Suppressor macrophage treated with lipopolysaccharide for 4 hours (primary cell): ENCODE data around the gene GPER1.
A peak's percentile ranks its signal among the peaks of the same experiment; 100 is the strongest.

Source experiments
- DNase-seq: peaks from one replicate; pipeline ENCODE4 v3.0.0-alpha.2; 2020

Gene GPER1

DNA sequence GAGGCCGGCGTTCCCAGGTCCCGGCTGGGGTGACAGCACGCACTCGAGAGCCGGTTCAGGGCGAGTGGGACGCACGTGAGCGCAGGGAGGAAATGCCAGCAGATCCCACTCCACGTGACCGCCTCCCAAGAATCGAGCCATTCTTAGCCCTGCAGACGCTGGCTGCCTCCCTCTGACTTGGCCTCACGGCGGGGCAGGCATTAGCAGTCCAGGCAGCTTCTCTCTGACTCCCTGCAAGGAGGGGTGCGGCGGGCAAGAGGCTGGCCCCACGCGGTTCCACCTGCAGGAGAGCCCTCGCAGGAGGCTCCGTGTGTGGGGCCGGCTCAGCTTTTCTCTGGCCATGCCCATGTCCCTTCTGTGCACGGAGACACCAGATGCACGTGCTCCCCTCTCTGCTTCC is 33.5 kb upstream of the GPER1 start:
- no peak for DNase-seq

DNA sequence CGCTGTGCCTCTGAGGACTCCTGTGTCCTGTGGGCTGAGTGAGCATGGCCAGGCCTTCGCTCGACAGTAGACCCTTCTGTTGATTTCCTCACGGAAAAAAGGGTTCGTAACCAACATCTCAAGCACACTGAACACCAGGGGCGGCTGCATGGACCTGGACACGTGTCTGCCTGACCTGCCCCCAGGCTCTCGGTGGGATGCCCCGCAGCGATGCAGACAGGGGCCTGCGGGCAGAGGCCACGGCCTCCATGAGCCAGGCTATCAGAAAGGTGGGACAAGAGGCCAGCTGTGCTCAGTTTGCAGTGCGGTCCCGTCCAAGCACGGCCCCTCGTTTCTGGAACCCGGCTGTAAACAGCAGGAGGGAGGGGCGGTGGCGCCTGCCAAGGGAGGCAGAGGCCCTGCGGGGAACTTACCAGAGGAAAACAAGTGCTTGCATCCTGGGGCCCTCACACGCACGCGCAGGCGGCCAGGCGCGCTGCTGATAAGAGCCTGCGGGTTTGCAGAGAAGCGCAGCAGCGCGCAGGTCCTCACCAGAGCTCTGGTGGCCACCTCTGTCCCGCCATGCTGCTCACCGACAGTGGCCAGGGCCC is 33.0 kb upstream of the GPER1 start:
- no peak for DNase-seq

DNA sequence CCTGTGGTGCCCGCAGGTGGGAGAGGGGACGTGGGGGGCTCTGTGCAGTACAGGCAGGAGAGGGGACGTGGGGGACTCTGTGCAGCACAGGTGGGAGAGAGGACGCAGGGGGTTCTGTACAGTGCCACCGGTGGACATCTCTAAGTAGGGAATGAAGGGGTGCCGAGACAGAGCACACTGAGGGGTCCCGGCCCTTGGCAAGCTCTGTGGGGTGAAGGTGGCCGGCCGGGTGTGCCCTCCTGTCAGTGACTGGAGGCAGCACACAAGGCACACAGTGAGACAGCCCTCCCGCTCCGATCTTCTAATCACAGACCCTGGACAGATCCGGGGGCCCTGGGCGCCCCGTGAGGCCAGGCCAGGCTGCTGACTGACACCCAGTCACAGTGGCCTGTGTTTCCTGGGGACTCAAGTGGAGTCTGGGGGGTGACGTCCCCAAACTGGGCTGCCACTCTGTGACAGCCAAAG is 32.4 kb upstream of the GPER1 start:
- DNase-seq, result no peak

DNA sequence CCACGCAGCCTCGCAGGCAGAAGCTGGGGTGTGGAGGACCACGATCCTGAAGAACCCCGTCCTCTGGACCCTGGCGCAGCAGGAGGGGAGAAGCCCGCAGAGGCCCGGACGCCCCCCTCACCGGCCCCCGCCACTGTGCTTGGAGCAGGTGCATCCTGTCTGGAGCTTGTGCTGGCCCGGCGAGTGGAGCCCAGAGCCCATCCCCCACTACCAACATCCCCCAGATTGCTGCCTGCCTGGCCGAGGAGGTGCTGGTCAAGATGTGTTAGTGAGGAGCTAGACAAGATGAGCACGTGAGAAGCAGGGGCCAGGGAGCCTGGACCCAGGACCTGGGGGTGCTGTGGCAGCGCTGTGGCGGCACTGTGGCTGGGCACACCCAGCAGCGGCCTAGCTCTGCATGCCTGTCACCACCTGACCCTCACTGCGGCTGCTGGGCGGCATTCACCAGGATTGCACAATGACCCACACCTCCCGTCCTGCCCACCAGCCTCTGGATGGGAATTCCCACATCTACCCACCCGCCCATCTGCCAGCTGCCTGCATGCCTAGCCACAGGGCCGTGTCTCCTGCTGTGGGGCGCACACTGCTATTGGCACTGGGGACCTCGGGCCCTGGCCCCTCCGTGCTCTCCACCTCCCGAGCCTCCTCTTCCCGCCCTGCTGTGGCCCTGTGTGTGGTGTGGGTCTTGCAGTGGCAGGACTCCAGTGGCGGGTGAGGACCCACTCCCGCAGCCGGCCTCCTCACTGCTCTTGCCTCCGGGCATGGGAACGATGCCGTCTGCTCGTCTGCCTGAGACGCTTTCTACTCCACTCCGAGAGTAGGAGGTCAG is 31.7 kb upstream of the GPER1 start:
- DNase-seq, result peak; percentile 53

DNA sequence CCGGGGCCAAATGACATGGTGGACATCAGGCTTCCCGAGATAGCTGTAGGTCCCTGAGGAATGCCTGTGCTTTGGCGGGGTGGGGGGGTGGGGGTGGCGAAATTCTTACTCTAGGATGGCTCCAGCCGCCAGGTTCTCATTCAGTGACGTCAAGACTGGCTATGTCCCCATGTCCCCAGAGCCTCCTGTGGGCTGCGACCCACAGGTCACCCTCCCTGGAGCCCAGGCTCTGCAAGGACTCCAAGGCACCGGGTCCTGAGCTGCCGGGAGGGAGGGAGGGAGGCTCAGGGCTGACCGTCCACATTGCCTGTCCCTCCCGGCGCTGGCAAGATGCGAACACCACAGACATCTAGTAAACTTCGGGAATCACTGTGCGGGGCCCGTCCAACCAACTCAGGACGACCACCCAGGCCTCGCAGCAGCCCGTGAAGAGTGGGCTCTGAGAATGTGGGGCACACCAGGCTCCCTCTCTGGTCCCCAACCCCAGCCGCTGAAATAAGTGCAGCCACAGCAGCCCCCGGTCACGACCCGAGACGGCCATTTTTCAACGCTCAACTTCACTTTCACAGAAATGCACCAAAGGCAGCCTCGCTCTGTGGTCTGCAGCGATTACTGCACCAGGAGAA is 31.0 kb upstream of the GPER1 start:
- no peak for DNase-seq

DNA sequence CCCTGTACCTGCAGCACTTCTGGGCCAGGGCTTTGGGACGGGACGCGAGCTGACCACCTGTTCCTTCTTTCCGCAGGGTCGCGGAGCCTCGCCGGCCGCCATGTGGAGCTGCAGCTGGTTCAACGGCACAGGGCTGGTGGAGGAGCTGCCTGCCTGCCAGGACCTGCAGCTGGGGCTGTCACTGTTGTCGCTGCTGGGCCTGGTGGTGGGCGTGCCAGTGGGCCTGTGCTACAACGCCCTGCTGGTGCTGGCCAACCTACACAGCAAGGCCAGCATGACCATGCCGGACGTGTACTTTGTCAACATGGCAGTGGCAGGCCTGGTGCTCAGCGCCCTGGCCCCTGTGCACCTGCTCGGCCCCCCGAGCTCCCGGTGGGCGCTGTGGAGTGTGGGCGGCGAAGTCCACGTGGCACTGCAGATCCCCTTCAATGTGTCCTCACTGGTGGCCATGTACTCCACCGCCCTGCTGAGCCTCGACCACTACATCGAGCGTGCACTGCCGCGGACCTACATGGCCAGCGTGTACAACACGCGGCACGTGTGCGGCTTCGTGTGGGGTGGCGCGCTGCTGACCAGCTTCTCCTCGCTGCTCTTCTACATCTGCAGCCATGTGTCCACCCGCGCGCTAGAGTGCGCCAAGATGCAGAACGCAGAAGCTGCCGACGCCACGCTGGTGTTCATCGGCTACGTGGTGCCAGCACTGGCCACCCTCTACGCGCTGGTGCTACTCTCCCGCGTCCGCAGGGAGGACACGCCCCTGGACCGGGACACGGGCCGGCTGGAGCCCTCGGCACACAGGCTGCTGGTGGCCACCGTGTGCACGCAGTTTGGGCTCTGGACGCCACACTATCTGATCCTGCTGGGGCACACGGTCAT is 30.3 kb upstream of the GPER1 start:
- no peak for DNase-seq

DNA sequence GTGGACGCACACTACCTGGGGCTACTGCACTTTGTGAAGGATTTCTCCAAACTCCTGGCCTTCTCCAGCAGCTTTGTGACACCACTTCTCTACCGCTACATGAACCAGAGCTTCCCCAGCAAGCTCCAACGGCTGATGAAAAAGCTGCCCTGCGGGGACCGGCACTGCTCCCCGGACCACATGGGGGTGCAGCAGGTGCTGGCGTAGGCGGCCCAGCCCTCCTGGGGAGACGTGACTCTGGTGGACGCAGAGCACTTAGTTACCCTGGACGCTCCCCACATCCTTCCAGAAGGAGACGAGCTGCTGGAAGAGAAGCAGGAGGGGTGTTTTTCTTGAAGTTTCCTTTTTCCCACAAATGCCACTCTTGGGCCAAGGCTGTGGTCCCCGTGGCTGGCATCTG is 29.6 kb upstream of the GPER1 start:
- no peak for DNase-seq

DNA sequence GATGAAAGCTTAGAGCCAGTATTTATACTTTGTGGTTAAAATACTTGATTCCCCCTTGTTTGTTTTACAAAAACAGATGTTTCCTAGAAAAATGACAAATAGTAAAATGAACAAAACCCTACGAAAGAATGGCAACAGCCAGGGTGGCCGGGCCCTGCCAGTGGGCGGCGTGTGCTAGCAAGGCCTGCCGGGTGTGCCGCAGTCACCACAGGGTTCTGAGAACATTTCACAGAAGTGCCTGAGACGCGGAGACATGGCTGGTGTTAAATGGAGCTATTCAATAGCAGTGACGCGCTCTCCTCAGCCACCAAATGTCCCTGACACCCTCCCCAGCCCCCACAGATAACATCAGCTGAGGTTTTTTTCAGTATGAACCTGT is 29.1 kb upstream of the GPER1 start:
- no peak for DNase-seq

DNA sequence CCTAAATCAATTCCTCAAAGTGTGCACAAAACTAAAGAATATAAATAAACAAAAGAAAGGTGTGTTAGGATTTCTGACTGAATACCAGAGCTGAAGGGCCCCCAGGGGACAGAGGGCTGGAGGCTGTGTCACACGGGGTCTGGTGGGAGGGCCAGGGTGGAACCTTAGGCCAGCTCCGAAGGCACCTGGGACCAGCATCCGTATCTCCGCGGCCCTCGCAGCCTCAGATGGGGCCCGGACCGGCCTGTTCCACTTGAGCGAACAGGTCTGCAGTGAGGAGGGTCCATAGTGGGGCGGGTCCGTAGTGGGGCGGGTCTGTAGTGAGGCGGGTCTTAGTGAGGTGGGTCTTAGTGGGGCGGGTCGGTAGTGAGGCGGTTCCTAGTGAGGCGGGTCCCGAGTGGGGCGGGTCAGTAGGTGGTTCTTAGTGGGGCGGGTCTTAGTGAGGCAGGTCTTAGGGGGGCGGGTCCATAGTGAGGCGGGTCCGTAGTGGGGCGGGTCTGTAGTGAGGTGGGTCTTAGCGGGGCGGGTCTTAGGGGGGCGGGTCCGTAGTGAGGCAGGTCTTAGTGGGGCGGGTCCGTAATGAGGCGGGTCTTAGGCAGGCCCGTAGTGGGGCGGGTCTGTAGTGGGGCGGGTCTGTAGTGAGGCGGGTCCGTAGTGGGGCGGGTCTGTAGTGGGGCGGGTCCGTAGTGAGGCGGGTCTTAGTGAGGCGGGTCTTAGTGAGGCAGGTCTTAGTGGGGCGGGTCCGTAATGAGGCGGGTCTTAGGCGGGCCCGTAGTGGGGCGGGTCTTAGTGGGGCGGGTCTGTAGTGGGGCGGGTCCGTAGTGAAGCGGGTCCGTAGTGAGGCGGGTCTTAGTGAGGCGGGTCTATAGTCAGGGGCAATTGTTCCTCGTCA is 28.5 kb upstream of the GPER1 start:
- peak; percentile 13 for DNase-seq

DNA sequence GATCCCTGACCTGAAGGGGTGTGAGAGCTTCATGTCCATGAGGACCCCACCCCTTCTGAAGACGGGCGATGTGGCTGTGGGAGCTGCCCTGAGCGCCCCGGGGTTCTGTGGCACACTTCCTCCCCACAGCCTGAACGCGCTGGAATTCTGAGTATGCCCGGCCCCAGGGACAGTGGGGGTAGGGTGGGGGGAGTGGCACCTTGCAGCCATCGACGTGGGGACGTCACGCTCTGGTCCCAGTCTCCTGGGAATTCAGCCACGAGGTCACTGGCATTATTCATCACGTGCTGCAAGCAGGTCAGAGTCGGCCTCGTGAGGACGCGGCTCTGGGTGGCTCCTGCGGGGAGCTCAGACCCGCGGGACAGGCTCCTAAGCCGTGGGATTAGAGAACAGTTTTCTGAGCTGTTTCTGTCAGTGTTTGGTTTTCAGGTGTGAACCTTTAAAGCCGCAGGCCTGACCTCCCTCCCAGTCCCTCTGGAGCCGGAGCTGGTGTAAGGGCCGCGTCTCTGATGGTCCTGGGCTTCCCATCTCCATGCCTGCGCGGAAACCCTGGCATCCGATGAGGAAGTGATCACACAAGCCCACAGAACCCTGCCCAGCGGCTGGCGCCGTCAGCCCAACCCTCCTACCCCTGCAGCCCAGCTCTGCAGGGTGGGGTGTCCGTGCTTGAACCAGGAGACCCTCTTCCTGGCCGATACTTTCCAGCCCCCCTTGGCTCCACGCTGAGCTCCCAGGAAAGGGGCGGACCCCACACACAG is 27.4 kb upstream of the GPER1 start:
- DNase-seq, result peak; percentile 69

DNA sequence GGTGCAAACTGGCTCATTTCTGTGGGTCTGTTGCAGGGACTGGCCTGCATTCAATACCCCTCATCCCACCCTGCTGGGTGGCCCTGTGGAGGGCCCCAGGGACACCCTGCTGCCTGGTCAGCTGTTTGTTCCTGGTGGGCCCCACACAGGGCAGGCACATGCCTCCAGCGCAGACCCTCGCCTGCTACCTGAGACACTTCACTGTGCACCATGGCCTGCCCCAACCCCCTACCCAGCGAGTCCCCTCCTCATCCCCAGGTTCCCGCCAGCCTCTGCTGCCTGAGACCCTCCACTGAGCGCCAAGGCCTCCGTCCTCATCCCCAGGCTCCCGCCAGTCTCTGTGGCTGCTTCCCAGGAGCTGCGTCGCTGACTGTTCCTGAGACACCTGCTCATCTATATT is 26.7 kb upstream of the GPER1 start:
- DNase-seq, result no peak

DNA sequence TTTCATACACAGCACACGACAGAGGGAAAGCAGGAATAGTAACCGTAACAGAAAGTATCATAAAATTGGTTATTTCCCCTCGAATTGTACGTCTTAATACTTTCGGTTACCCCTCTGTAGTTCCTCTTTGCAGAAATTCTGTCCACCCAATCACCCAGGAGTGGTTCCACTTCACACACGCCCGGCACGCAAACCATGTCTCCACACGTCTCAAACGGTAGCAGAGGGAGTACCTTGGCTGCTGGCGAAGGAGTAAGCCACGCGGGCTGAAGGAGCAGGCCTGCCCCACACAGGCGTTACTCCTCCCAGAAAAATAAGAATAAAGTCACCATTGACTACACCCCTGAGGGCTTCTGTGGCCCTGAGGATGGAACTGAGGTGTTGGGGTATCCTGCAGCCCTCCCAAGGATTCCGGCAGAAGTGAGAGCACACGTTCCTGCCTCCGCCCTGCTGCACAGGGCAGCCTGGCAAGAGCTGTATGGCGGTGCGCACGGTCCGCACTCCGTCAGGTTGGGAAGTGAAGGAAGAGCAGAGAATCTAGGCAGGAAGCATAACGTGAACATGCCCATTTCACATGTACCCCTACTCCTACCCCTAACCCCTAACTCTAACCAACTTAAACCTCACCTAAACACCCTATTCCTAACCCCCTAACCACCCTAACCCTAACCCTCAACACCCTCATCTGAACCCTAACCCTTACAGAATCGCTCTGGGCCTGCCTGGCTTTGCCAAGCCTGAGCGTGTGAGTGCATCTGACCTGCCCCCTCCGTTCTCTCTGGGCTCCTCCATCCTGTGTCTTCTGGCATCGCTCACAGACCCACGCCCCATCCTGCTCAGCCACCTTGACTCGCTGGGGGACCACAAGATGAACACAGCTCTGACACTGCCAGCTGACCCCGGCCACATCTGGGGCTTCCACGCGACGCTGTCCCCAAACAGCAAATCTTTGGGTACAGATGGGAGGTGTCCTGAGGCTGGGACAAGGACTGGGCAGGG is 25.3 kb upstream of the GPER1 start:
- DNase-seq, result peak; percentile 96

DNA sequence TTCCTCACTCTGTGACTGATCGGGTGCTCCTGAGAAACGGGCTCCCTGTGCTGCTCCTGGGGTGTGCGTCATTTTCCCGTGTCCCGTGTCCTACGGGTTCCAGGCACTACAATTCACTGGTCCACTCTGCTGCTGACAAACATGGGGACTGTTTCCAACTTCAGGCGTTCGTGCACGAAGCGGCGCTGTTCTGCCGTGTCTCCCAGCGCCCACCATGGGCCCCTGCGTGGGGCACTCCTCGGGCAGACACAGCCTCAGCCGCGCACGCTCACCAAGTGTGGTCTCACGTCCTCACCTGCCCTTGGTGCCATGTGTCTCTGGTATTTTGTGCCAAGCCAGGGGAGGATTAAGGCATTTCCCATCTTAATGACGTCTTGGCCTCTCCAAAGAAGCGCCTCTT is 24.6 kb upstream of the GPER1 start:
- no peak for DNase-seq

DNA sequence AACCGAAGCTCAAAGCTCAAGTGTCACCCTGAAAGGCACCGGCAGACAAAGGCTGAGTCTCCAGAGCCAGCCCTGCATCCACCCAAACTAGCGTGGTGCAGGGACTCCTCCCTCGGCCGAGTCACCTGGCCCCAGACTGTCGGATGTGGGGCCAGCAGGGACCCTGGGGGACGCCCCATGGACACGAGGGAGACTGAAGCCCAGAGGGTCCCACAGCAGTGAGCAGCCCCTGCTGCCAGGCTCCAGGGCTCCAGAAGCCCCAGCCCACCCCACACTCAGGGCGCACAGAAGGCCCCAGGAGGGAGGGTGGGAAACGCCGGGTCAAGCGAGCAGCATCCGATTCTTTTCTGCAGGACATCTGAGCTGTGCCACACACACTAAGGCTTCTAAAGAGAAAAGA is 23.3 kb upstream of the GPER1 start:
- no peak for DNase-seq

DNA sequence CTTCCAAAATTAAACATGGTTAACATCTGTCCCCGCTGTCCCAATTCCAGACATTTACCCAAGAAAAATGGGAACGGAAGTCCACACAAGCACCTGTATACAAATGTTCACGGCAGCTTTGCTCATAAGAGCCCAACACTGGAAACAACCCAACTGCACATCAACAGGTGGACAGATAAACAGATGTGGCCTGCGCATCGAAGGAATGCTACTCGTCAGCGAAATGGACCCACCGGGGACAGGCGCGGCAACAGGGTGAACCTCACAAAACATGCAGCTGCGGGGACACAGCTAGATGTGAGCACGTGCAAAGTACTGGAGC is 22.7 kb upstream of the GPER1 start:
- no peak for DNase-seq

DNA sequence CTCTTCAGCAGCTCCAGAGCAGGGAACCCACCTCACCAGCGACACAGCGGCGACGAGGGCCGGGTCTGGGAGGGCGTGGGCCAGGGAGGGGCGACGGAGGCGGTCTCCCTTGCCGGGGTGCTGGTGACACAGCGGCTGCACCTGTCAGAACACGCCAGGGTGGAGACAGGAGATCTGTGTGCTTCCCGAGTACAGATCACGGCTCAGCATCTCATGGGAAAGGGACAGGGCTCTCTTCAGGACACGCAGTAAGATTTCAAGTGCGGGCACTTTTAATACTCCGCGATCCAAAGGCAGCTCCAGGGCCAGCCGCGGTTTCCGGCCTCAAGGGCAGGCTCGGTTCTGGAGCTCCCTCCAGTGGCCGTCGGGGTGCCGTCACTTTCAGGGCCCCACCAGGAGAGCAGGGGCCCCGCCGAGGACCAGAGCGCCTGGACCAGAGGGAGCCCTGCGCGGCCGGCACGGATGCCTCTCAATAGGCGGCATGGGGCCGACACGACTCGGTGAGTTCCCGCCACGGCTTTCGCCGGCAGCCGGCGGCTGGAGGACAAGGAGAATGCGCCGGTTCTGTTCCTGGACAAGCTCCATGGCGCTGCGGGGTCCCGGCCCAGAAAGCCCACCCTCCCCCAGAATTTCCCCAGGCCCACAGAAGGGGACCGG is 22.2 kb upstream of the GPER1 start:
- peak; percentile 91 for DNase-seq

DNA sequence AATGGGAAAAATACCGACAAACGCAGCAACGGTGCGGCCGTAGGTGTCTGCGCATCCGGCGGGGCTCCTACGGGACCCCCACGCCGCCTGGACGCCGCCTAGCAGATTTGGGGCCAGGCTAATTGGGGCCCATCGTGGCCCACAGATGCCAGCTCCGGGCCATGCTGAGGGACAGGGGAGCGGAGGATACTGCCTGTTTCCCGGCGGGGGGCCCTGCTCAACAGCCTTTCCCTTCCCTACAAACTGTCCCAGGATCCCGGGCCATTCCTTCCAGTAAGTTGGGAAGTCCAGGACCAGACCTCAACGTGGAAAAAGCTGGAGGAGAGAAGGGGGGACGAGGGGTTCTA is 21.7 kb upstream of the GPER1 start:
- DNase-seq, result no peak

DNA sequence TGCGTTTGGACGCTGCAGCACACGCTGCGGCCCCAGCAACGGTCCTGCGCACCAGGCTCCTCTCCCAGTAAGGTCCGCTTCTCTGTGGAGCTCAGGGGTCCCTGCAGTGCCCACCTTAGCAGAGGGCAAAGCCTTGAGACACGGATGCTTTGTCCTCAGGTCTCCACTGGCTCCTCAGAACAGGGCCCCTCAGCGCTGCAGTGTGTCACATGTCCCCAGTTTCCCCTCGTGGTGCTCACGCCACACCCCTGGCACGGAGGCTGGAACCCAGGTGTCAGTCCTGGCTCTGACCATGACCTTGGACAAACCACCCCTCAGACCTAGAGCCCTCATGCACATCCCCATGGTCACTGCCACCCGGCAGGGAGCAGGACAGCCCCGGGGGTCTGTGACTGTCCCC is 19.9 kb upstream of the GPER1 start:
- no peak for DNase-seq

DNA sequence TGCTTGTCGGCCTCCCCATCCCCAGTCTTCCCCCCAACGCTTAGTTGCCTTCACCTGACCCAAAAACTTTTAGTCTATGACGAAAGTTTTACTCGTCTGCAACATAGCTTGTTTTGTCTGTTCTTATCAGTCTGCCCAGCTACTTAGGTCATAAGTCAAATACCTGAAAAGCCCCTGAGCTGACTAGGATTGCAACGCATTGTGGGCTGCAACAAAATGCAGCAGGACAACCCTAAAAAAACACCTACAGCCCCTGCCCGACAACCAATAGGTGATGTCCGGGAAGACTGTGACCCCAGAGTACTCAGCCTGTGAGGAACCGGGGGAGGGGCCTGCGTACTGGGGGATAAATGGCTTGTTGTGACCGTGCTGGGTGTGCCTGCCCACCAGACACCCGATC is 19.3 kb upstream of the GPER1 start:
- no peak for DNase-seq

DNA sequence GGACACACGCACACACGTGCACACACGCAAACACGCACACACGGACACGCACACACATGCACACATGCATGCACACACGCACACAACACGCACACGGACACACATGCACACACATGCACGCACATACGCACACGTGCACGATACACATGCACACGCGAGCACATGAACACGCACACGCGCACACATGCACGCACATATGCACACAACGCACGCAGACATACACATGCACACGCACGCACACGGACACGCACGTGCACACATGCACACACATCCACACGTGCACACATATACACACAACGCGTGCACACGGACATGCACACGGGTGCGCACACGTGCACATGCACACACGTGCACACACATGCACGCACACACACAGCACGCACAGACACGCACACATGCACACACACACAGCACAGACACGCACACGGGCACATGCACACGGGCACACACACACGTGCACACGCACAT is 17.3 kb upstream of the GPER1 start:
- no peak for DNase-seq
